A375 (cell line): Measurements from ENCODE around the gene LRPPRC. TPM values are rescaled to one million over a fixed set of nuclear protein-coding genes. Genes with fewer than 3 reads are reported as not detected.

Experiments
- small RNA-seq: library from RNA; depleted of rRNA; stranded (forward); fragments of <200 nt; gene quantifications from one replicate; pipeline ENCODE3, GENCODE V24; 2014
- total RNA-seq: library from RNA; depleted of rRNA; stranded (reverse); fragments of >200 nt; shearing (Covaris generic); gene quantifications from 2 replicates; pipeline ENCODE4 v1.2.3, GENCODE V29; 2014; rRNA removed

LRPPRC gene
- total RNA-seq, result 75.5 and 88.3 TPM in 2 replicates

GRCh38 chr2:43995733-43996533 is at the start of gene LRPPRC:
TSS of gene LRPPRC (minus strand) at chr2:43995989. CDS start at chr2:43995947, 42 bp downstream.

DNA sequence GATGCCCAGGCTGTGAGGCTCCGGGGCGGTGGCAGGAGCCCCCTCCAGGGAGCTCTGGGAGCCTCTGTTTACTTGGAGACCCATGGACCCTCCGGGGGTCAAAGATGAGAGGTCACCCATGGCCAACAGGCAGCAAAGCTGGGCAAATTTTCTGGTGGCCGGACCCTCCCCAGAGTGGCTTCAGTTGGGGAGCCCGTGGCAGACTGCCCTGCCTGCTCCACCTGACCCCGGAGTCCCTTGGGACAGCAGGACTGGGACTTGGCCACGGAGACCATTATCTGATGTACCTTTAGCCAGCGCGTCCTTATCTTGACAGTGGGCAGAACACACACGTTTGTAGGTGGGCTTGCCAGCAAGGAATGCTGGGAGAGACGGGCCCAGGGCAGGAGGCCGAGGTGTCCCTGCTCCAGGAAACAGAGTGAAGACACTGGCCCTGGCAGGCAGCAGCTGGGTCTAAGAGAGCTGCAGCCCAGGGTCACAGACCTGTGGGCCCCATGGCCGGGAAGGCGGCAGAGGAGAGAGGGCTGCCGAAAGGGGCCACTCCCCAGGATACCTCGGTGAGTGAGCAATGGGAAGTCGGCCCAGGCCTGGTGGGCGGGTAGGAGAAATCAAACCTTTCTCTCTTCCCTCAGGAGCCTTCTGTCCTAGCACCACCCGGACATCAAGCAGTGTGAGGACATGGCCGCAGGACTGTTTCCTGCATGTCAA is 157.1 kb downstream of the LRPPRC start, which contains the start of the genes ABCG5 and ABCG8:
TSS of gene ABCG5 (minus strand) at position 280 of the 708 bp plus-strand sequence. CDS start at position 120, 160 bp downstream.
TSS of gene ABCG8 (plus strand) at position 412 of the 708 bp plus-strand sequence. CDS start at position 495, 83 bp downstream.

Small RNAs within 50 kb of the gene (small RNA-seq; reads per million reads assigned to genes)
- gene RN7SL455P (not detected), gene RNU6-1048P (not detected)

Other genes starting within 250 kb of the LRPPRC start
- 17.2 and 29.1 TPM in 2 replicates for gene DYNC2LI1, start 221.9 kb downstream of the LRPPRC start, total RNA-seq
- not detected in 2 replicates for gene ABCG5, start 157.2 kb downstream of the LRPPRC start, total RNA-seq
- gene ABCG8, start 157.0 kb downstream of the LRPPRC start, total RNA-seq, result not detected in 2 replicates
- 16.9 and 17.8 TPM in 2 replicates for gene PPM1B, start 172.9 kb upstream of the LRPPRC start, total RNA-seq